HL-60 (cell line): ENCODE results near the gene ATP8A2.

Source experiments
- DNase-seq, 2 experiments: peaks; one replicate each; pipeline ENCODE4 v3.0.0-alpha.2; 2010 to 2020; ENCODE audit warnings: low read depth in 1 of 2, low spot score in 1 of 2
- H3K27ac ChIP-seq: fragments of 250-450 bp; sonication (Bioruptor Pico); replicated peaks from 2 replicates; pipeline ENCODE4 v1.5.1; 2020; ENCODE audit warnings: mild to moderate bottlenecking, moderate library complexity
- H3K27me3 ChIP-seq: fragments of 250-450 bp; sonication (Bioruptor Pico); 2 replicates; pipeline ENCODE4 v1.5.1; 2021; ENCODE audit warnings: mild to moderate bottlenecking, moderate library complexity; ENCODE audit not compliant: insufficient read depth, poor library complexity, severe bottlenecking
- H3K4me3 ChIP-seq: replicated peaks from 2 replicates; pipeline ENCODE4 v1.5.1; 2011; ENCODE audit warnings: mild to moderate bottlenecking, control low read depth, low read length; ENCODE audit not compliant: insufficient read depth
- GABPA ChIP-seq: IDR thresholded peaks from 2 replicates; pipeline ENCODE4 v1.6.1; 2012; ENCODE audit warnings: low read depth
- POLR2AphosphoS5 ChIP-seq: IDR thresholded peaks from 2 replicates; pipeline ENCODE4 v1.6.1; 2012; ENCODE audit warnings: low read depth
- SPI1 ChIP-seq: IDR thresholded peaks from 2 replicates; pipeline ENCODE4 v1.6.1; 2012; ENCODE audit warnings: low read depth, mild to moderate bottlenecking, borderline replicate concordance
- TF ChIP-seq, protein P1 (sequence below): IDR thresholded peaks from 2 replicates; pipeline ENCODE4 v1.6.1; 2012; ENCODE audit warnings: low read depth; ENCODE audit not compliant: insufficient replicate concordance
- TF ChIP-seq, protein P2 (sequence below): IDR thresholded peaks from one replicate; pipeline ENCODE4 v1.5.1; 2011; ENCODE audit warnings: low read length, control low read depth, inconsistent platforms; ENCODE audit not compliant: insufficient read depth

Gene ATP8A2

DNA sequence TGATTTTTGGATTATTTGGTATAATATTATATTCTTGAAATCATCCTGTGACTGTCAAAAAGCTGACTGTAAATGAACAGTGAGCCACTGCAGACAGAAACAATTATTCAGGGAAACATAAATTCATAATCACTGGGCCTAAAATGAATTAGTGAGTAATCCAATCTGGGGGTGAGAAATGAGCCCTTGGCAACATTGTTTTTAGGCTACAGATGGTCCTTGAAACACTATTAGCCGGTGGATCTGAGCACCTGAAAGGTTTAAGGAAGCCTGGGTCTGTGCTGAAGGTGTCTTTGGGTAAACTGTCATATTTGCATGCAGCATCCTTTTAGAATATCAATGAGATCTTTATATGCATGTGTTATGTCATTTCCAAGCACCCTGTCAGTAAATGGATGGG, 290.7 kb downstream of the ATP8A2 start:
- TF ChIP-seq SPI1 (no peak), GABPA (no peak), POLR2AphosphoS5 (no peak)
- TF ChIP-seq, protein P1, sequence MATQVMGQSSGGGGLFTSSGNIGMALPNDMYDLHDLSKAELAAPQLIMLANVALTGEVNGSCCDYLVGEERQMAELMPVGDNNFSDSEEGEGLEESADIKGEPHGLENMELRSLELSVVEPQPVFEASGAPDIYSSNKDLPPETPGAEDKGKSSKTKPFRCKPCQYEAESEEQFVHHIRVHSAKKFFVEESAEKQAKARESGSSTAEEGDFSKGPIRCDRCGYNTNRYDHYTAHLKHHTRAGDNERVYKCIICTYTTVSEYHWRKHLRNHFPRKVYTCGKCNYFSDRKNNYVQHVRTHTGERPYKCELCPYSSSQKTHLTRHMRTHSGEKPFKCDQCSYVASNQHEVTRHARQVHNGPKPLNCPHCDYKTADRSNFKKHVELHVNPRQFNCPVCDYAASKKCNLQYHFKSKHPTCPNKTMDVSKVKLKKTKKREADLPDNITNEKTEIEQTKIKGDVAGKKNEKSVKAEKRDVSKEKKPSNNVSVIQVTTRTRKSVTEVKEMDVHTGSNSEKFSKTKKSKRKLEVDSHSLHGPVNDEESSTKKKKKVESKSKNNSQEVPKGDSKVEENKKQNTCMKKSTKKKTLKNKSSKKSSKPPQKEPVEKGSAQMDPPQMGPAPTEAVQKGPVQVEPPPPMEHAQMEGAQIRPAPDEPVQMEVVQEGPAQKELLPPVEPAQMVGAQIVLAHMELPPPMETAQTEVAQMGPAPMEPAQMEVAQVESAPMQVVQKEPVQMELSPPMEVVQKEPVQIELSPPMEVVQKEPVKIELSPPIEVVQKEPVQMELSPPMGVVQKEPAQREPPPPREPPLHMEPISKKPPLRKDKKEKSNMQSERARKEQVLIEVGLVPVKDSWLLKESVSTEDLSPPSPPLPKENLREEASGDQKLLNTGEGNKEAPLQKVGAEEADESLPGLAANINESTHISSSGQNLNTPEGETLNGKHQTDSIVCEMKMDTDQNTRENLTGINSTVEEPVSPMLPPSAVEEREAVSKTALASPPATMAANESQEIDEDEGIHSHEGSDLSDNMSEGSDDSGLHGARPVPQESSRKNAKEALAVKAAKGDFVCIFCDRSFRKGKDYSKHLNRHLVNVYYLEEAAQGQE, result no peak
- TF ChIP-seq, protein P2, sequence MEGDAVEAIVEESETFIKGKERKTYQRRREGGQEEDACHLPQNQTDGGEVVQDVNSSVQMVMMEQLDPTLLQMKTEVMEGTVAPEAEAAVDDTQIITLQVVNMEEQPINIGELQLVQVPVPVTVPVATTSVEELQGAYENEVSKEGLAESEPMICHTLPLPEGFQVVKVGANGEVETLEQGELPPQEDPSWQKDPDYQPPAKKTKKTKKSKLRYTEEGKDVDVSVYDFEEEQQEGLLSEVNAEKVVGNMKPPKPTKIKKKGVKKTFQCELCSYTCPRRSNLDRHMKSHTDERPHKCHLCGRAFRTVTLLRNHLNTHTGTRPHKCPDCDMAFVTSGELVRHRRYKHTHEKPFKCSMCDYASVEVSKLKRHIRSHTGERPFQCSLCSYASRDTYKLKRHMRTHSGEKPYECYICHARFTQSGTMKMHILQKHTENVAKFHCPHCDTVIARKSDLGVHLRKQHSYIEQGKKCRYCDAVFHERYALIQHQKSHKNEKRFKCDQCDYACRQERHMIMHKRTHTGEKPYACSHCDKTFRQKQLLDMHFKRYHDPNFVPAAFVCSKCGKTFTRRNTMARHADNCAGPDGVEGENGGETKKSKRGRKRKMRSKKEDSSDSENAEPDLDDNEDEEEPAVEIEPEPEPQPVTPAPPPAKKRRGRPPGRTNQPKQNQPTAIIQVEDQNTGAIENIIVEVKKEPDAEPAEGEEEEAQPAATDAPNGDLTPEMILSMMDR, result no peak
- no peak for DNase-seq
- Histone ChIP-seq H3K4me3 (no peak overlapping the region), H3K27ac (no peak overlapping the region), H3K27me3 (no peaks in the 10 kb centered on the region)

DNA sequence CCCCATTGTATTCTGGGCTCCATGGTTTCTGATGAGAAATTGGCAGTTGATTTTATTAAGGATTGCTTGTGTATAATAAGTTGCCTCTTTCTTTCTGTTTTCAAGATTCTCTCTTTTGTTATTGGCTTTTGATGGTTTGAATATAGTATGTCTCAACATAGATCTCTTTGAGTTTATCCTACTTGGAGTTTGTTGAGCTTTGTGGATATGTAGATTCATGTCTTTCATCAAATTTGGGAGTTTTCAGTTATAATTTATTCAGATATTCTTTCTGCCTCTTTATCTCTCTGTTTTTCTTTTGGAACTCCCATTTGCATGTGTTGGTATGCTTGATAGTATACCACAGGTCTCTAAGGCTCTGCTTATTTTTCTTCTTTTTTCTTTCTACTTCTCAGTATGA, 296.6 kb downstream of the ATP8A2 start:
- H3K4me3 ChIP-seq, result no peak overlapping the region
- no peak for DNase-seq
- no peak overlapping the region for H3K27ac ChIP-seq
- H3K27me3 ChIP-seq, result no peaks in the 10 kb centered on the region
- TF ChIP-seq, protein P2, result no peak
- TF ChIP-seq, protein P1, result no peak
- TF ChIP-seq POLR2AphosphoS5 (no peak), GABPA (no peak), SPI1 (no peak)

DNA sequence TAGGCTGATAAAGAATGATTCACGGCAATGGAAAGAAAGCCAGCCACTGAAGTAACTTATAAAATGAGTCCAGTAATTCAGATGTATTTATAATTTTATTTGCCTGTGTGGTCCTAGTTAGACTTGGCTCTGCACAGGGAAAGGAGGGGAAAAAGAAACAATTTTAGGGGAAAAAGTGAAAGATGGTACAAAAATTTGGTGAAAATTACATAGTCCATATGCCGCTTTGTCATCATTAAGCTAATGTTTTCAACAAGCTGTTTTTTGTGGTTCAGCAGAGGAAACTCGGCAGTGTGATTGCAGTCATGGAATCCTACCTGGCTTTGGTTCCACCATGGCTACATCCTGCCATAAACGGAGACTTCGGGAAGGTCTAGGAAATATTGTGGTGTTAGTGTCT, 301.9 kb downstream of the ATP8A2 start:
- Histone ChIP-seq H3K27ac (no peak overlapping the region), H3K27me3 (peaks cover 5% of the 10 kb centered on the region), H3K4me3 (no peak overlapping the region)
- TF ChIP-seq, protein P1, result no peak
- TF ChIP-seq, protein P2, result no peak
- TF ChIP-seq POLR2AphosphoS5, result no peak
- no peak for TF ChIP-seq SPI1
- no peak for TF ChIP-seq GABPA
- DNase-seq, result no peak
